ENCODE results near the gene S100A1. TPM values are rescaled to one million over a fixed set of nuclear protein-coding genes. Genes with fewer than 3 reads are reported as not detected.
"Not testable (repeated sequence)": the region's sequence is repeated elsewhere in the genome, so short reads cannot be mapped to it uniquely, and the experiment has no call there.

The S100A1 gene
- 0.29 TPM for polyA plus RNA-seq (2013, experiment 1 of 2)
- polyA plus RNA-seq (2013, experiment 2 of 2) = 0.25 TPM

DNA sequence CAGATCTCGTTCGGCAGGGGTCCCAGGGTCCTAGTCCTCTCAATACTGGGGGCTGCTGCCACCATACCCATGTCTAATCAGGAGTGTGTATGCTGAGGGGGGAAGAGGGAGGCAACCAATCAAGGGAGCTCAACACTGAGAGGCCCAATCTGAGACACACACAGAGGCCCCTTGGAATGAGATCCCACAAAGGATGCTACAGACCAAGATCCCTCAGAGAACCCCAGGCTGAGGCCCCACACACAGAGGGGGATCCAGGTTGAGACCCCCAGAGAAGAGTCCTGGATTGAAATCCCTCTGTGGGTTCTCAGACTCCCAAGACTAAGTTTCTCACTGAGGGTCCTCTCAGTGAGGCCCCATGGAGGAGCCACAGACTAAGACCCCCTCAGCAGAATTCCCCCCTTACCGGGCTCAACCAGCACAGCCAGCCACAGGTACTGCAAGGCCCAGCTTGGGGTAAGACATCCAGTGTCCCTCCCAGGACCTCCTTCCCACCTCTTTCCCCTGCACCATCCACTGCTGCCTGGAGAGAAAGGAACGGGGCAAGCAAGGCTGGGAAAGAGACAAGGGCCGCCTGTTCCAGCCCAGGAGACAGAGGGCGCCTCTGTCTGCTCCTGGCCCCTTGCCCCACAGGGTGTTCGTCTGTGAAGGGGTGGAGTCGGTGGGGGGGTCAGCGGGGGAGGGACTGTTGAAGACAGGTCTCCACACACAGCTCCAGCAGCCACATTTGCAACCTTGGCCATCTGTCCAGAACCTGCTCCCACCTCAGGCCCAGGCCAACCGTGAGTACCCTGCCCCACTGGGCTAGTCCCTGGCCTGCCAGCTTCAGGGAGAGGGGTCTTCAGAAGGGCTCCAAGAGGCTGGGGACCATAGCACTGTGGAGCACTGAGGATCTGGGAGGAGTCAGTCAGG lies at the start of gene S100A1:
S100A1 (plus strand) TSS at position 720 of the 912 bp plus-strand sequence. CDS start 2,088 bp downstream, outside the sequence.
- WGBS = 69% methylated on average over 10 of the region's 10 CpGs
- H3K4me1 ChIP-seq (ENCODE audit: control insufficient read depth, insufficient read depth, low read depth, low read length) = peaks cover 33% of the 10 kb centered on the region
- H4K8ac ChIP-seq (ENCODE audit: low read length) = peak within 1 kb of the TSS; percentile 88

GRCh38 chr1:153578490-153578889 lies 49.7 kb upstream of the S100A1 start:
- Histone ChIP-seq H2BK12ac (ENCODE audit: low read length in 2 of 2) (peak overlapping the region in 1 of 2 experiments; percentile 21), H3K18ac (ENCODE audit: low read depth in 1 of 2, low read length in 2 of 2) (peak overlapping the region in 1 of 2 experiments; percentile 11)

More for the DNA sequence above, at the start of gene S100A1:
- Histone ChIP-seq H3K4ac (ENCODE audit: low read depth in 1 of 2, low read length in 2 of 2) (peak within 1 kb of the TSS; percentile 78 to 97), H3K27ac (ENCODE audit: low read length, poor library complexity, severe bottlenecking) (peak within 1 kb of the TSS; percentile 97), H3K9ac (ENCODE audit: low read length) (peak within 1 kb of the TSS; percentile 96), H2AK5ac (ENCODE audit: low read length, severe bottlenecking) (peak within 1 kb of the TSS; percentile 49), H2BK5ac (ENCODE audit: low read depth, low read length, poor library complexity, severe bottlenecking) (peak within 1 kb of the TSS; percentile 51), H3K36me3 (ENCODE audit: control insufficient read depth in 1 of 2, insufficient read depth in 2 of 2, low read depth in 1 of 2, low read length in 2 of 2) (peaks cover 9 to 34% of the 10 kb centered on the region in 2 experiments), H3K79me1 (replicated peaks; ENCODE audit: low read length, poor library complexity, severe bottlenecking) (peaks cover 5% of the 10 kb centered on the region), H2BK12ac (ENCODE audit: low read length in 2 of 2) (peak within 1 kb of the TSS; percentile 29 to 94), H2AFZ (ENCODE audit: low read depth, low read length) (peak within 1 kb of the TSS; percentile 57), H3K14ac (ENCODE audit: low read length in 2 of 2) (peak within 1 kb of the TSS in 1 of 2 experiments; percentile 55), H2BK120ac (ENCODE audit: low read depth, low read length) (peak within 1 kb of the TSS; percentile 73), H3K4me3 (ENCODE audit: insufficient read depth in 1 of 2, low read depth in 1 of 2, low read length in 2 of 2) (peak within 1 kb of the TSS in 1 of 2 experiments; percentile 88), H3K27me3 (ENCODE audit: control insufficient read depth in 1 of 2, insufficient read depth in 1 of 2, low read length in 2 of 2) (no peaks in the 10 kb centered on the region), H2BK15ac (ENCODE audit: low read depth, poor library complexity, severe bottlenecking) (peak within 1 kb of the TSS; percentile 92), H3K18ac (ENCODE audit: low read depth in 1 of 2, low read length in 2 of 2) (peak within 1 kb of the TSS; percentile 95 to 96), H3K4me2 (ENCODE audit: low read length, poor library complexity, severe bottlenecking) (peak within 1 kb of the TSS; percentile 74), H3K9me3 (ENCODE audit: control insufficient read depth, low read length) (no peaks in the 10 kb centered on the region), H4K91ac (ENCODE audit: low read length) (peak within 1 kb of the TSS; percentile 93), H3K23ac (ENCODE audit: low read length in 2 of 2) (no peak within 1 kb of the TSS)
- no peak for DNase-seq

DNA sequence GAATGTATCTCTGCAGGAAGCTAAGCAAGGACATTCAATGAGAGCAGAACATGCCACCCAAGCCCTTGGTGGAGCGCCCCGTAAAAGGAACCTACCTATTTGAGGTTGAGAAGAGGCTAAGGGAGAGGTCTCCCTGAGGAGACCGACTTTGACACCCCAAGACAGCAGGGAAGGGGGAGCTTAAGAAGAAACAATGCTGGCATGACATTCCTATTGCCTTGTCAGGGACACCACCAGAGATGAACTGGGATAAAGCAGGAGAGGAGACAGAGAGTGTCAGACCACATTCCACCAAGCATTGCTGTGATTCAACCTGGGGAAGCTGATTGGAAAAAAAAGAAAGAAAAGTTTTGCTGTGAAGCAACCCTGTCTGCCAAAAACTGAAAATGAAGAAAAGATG lies 49.3 kb upstream of the S100A1 start:
- H4K91ac ChIP-seq (ENCODE audit: low read length) = no peak overlapping the region
- H3K23ac ChIP-seq (ENCODE audit: low read length in 2 of 2) = no peak overlapping the region
- H3K27ac ChIP-seq (ENCODE audit: low read length, poor library complexity, severe bottlenecking) = no peak overlapping the region
- H3K9ac ChIP-seq (ENCODE audit: low read length) = peak overlapping the region; percentile 38
- 85% methylated on average over 3 of the region's 3 CpGs for WGBS
- DNase-seq = no peak
- H3K9me3 ChIP-seq (ENCODE audit: control insufficient read depth, low read length) = no peaks in the 10 kb centered on the region
- H2BK15ac ChIP-seq (ENCODE audit: low read depth, poor library complexity, severe bottlenecking) = no peak overlapping the region
- peak overlapping the region in 1 of 2 experiments; percentile 31 for H3K4me3 ChIP-seq (ENCODE audit: insufficient read depth in 1 of 2, low read depth in 1 of 2, low read length in 2 of 2)
- H3K4me1 ChIP-seq (ENCODE audit: control insufficient read depth, insufficient read depth, low read depth, low read length) = peaks cover 8% of the 10 kb centered on the region
- no peak overlapping the region for H2BK120ac ChIP-seq (ENCODE audit: low read depth, low read length)
- peaks cover 0 to 3% of the 10 kb centered on the region in 2 experiments for H3K36me3 ChIP-seq (ENCODE audit: control insufficient read depth in 1 of 2, insufficient read depth in 2 of 2, low read depth in 1 of 2, low read length in 2 of 2)
- no peaks in the 10 kb centered on the region for H3K27me3 ChIP-seq (ENCODE audit: control insufficient read depth in 1 of 2, insufficient read depth in 1 of 2, low read length in 2 of 2)
- no peak overlapping the region for H3K4ac ChIP-seq (ENCODE audit: low read depth in 1 of 2, low read length in 2 of 2)
- no peak overlapping the region for H3K4me2 ChIP-seq (ENCODE audit: low read length, poor library complexity, severe bottlenecking)
- H3K14ac ChIP-seq (ENCODE audit: low read length in 2 of 2) = no peak overlapping the region
- peak overlapping the region; percentile 52 for H2AK5ac ChIP-seq (ENCODE audit: low read length, severe bottlenecking)
- no peak overlapping the region for H2BK5ac ChIP-seq (ENCODE audit: low read depth, low read length, poor library complexity, severe bottlenecking)
- H4K8ac ChIP-seq (ENCODE audit: low read length) = no peak overlapping the region
- no peaks in the 10 kb centered on the region for H3K79me1 ChIP-seq (replicated peaks; ENCODE audit: low read length, poor library complexity, severe bottlenecking)
- no peak overlapping the region for H2AFZ ChIP-seq (ENCODE audit: low read depth, low read length)
- H3K18ac ChIP-seq (ENCODE audit: low read depth in 1 of 2, low read length in 2 of 2) = no peak overlapping the region
- no peak overlapping the region for H2BK12ac ChIP-seq (ENCODE audit: low read length in 2 of 2)

More at GRCh38 chr1:153578490-153578889, 49.7 kb upstream of the S100A1 start:
- Histone ChIP-seq H2BK15ac (ENCODE audit: low read depth, poor library complexity, severe bottlenecking) (no peak overlapping the region), H3K4ac (ENCODE audit: low read depth in 1 of 2, low read length in 2 of 2) (no peak overlapping the region), H4K91ac (ENCODE audit: low read length) (no peak overlapping the region), H3K4me3 (ENCODE audit: insufficient read depth in 1 of 2, low read depth in 1 of 2, low read length in 2 of 2) (no peak overlapping the region), H3K36me3 (ENCODE audit: control insufficient read depth in 1 of 2, insufficient read depth in 2 of 2, low read depth in 1 of 2, low read length in 2 of 2) (peaks cover 0 to 3% of the 10 kb centered on the region in 2 experiments), H3K23ac (ENCODE audit: low read length in 2 of 2) (no peak overlapping the region), H3K4me2 (ENCODE audit: low read length, poor library complexity, severe bottlenecking) (peak overlapping the region; percentile 31), H2AFZ (ENCODE audit: low read depth, low read length) (no peak overlapping the region), H3K79me1 (replicated peaks; ENCODE audit: low read length, poor library complexity, severe bottlenecking) (no peaks in the 10 kb centered on the region), H3K27ac (ENCODE audit: low read length, poor library complexity, severe bottlenecking) (peak overlapping the region; percentile 51), H3K9me3 (ENCODE audit: control insufficient read depth, low read length) (no peaks in the 10 kb centered on the region), H3K27me3 (ENCODE audit: control insufficient read depth in 1 of 2, insufficient read depth in 1 of 2, low read length in 2 of 2) (no peaks in the 10 kb centered on the region), H2AK5ac (ENCODE audit: low read length, severe bottlenecking) (peak overlapping the region; percentile 65), H4K8ac (ENCODE audit: low read length) (no peak overlapping the region), H3K14ac (ENCODE audit: low read length in 2 of 2) (no peak overlapping the region), H2BK5ac (ENCODE audit: low read depth, low read length, poor library complexity, severe bottlenecking) (no peak overlapping the region), H3K9ac (ENCODE audit: low read length) (peak overlapping the region; percentile 23), H2BK120ac (ENCODE audit: low read depth, low read length) (no peak overlapping the region), H3K4me1 (ENCODE audit: control insufficient read depth, insufficient read depth, low read depth, low read length) (peaks cover 8% of the 10 kb centered on the region)
- peak; percentile 34 for DNase-seq

- WGBS = 98% methylated on average over 26 of the region's 34 CpGs
- H3K23ac ChIP-seq (ENCODE audit: low read length in 2 of 2); H2BK15ac ChIP-seq (ENCODE audit: low read depth, poor library complexity, severe bottlenecking); H3K4me3 ChIP-seq (ENCODE audit: insufficient read depth in 1 of 2, low read depth in 1 of 2, low read length in 2 of 2); H3K79me1 ChIP-seq (replicated peaks; ENCODE audit: low read length, poor library complexity, severe bottlenecking); H3K4ac ChIP-seq (ENCODE audit: low read depth in 1 of 2, low read length in 2 of 2); H3K18ac ChIP-seq (ENCODE audit: low read depth in 1 of 2, low read length in 2 of 2); H3K27me3 ChIP-seq (ENCODE audit: control insufficient read depth in 1 of 2, insufficient read depth in 1 of 2, low read length in 2 of 2); H2BK120ac ChIP-seq (ENCODE audit: low read depth, low read length); H2BK5ac ChIP-seq (ENCODE audit: low read depth, low read length, poor library complexity, severe bottlenecking); H3K27ac ChIP-seq (ENCODE audit: low read length, poor library complexity, severe bottlenecking); H2AK5ac ChIP-seq (ENCODE audit: low read length, severe bottlenecking); H4K91ac ChIP-seq (ENCODE audit: low read length); H3K14ac ChIP-seq (ENCODE audit: low read length in 2 of 2); H3K4me2 ChIP-seq (ENCODE audit: low read length, poor library complexity, severe bottlenecking); H3K36me3 ChIP-seq (ENCODE audit: control insufficient read depth in 1 of 2, insufficient read depth in 2 of 2, low read depth in 1 of 2, low read length in 2 of 2); H3K9me3 ChIP-seq (ENCODE audit: control insufficient read depth, low read length); DNase-seq; H3K9ac ChIP-seq (ENCODE audit: low read length); H4K8ac ChIP-seq (ENCODE audit: low read length); H2AFZ ChIP-seq (ENCODE audit: low read depth, low read length); H3K4me1 ChIP-seq (ENCODE audit: control insufficient read depth, insufficient read depth, low read depth, low read length); H2BK12ac ChIP-seq (ENCODE audit: low read length in 2 of 2): not testable (repeated sequence)
Observed at GRCh38 chr1:153582836-153583235, 45.4 kb upstream of the S100A1 start.
